Measurements from ENCODE around the gene TUT1.
"Not testable (repeated sequence)": the region's sequence is repeated elsewhere in the genome, so short reads cannot be mapped to it uniquely, and the experiment has no call there.

Gene TUT1

DNA sequence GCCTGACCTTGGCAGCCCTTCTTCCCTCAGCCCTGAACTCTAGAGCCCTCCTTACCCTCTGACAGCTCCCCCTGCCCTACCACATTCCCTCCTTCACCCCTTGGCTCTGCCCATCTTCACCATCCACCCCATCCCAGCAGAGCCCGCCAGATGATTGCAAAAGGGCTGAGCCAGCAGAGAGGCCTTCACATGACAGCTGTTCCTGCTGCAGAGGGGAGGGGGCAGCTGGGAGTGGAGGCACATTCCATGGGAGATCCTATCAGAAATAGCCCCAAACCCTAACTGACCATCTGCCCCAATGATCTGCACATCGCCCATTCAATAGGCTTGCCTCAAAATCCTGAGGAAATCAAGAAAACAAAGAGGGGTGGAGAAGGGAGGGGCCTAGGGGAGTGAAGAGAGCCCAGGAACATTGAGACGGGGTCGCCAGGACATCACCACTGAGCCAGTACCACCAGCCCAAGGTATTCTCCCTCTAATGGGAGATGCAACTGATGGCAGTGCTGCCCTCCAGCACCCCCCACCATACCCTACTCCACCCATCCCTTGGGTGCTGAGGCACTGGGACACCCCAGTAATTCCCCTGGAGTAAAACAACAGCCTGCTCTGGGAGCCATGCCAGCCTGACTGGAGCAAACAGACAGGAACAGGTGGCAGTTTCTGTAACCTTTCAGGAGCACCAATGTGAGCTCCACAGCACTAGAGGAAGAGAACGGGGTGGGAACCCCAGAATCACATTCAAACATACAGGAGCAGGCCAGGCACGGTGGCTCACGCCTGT is 36.7 kb downstream of the TUT1 start:
- no peak for DNase-seq

DNA sequence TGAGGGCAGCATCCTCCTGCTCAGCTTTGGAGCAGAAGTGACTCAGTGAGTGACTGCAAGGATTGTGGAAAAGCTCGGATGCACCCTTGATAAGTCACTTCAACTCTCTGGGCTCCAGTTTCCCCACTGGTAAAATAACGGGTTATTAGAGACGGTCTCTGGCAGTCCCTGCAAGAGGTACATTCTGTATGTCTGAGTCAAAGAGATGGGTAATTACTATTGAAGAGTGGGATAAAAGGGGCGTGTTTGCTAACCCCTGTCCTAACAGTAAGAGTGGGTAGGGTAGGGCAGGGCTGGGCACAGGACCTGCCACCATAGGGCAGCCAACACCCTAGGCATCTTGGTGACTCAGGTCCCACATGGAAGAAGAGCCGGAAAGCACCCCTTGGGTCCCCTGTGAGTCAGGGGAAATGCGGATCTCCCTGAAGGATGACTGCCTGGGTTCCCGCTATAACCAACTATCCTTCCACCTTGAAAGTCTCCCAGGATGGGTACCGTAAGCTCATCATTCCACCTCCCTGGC is 37.4 kb downstream of the TUT1 start:
- DNase-seq, result no peak

- DNase-seq, result peak; percentile 66
Measured at GRCh38 chr11:62553080-62553838, 38.1 kb downstream of the TUT1 start.

DNA sequence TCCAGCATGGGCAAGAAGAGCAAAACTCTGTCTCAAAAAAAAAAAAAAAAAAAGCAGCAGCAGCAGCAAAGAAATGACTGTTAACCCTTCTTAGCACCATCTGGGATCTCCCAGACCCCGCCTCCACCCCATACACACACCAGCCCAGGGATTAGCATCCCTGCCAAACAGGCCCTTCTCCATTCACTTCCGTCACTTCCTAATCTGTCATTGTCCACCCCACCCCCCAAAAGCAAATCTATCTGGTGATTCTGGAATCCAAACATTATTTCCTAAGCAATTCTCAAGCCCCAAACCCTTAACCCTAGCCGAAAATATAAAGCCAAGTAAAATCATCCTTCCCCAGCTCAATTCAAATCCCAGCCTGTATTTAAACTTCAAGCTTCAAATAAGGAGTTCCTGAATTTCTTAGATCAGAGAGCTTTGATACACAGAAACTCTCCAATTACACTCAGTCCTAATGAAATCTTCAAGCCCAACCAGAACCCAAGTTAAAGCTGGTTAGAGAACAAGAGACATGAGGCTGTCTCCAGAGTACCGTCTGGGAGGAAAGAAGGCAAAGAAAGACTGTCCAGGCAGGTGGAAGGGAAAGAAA is 38.7 kb downstream of the TUT1 start:
- no peak for DNase-seq

GRCh38 chr11:62550478-62550877 is 40.8 kb downstream of the TUT1 start:
- not testable (repeated sequence) for DNase-seq

GRCh38 chr11:62548545-62549335 is 42.6 kb downstream of the TUT1 start:
- DNase-seq, result no peak

GRCh38 chr11:62547691-62548281 is 43.5 kb downstream of the TUT1 start:
- DNase-seq, result no peak

DNA sequence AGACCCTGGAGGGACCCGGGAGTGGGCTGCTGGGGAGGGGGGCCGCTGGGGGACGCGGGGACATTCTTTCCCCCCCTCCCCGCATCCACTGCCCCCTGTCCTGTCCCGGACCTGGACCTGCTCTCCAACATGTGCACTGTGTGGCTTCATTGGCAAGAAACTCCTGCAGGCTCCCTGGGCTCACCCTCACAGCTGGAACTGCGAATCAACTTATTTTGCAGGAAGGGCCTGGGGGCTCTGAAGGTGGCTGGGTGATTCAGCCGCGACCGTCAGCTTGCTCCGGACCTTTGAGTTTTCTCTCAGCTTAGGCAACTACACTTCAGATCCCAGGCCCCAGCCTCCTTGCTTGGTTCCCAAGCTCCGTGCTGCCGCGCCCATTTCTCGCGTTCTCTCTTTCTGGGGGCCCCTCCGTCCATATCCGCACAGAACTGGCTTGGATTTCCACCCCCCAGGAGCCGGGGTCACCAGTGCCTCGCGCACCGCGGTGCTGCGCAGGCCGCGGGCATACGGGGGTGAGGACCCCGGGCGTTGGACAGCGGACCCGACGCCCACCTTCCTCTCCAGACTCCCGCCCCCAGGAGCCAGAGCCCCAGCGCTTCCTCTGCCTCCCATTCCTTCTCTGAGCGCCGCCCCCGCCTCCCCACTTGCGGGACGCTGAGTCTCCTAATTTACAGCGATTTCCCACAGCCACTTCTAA is 44.2 kb downstream of the TUT1 start:
- no peak for DNase-seq

- peak; percentile 85 for DNase-seq
Measured at GRCh38 chr11:62546244-62546928, 44.9 kb downstream of the TUT1 start, which contains the start of gene AHNAK. TSS of gene AHNAK (minus strand) at chr11:62546806. CDS start at chr11:62536098, 10,708 bp downstream.

DNA sequence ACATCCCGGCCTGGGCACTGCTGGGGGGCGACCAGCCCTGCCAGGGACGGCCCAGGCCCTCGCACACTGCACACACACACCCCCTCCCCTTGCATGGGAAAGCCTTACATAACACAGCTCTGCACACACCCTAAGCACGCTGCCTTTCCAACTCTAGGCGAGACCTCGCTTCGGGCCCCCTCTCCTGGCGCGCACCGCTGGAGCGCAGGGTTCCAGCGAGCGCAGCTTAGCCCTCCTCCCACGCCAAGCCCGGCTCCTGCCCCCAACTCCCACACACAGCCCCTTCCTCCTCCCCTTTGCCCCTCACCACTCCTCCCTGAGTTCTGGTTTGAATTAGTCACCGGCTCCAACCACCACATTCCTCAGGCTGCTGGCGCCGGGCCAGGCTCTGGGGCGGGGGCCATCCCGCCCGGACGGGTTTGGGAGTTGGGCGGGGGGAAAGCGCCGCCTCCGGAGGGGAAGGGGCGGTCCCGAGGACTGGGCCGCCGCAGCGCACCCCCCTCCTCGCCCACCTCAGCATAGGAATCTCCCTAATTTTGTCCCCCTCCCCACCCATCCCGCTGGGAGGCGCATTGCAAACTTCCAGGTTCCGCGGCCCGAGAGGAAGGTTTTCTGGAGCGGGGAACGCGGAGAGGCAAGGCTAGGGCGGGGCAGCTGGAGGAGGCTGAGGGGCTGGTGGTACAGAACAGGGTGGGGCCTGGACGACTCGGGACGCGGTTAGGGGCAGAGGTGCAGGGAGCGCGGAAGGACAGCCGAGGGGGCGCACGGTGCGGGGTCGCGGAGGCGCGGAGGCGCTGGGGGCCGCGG is 45.7 kb downstream of the TUT1 start:
- DNase-seq, result peak; percentile 73

DNA sequence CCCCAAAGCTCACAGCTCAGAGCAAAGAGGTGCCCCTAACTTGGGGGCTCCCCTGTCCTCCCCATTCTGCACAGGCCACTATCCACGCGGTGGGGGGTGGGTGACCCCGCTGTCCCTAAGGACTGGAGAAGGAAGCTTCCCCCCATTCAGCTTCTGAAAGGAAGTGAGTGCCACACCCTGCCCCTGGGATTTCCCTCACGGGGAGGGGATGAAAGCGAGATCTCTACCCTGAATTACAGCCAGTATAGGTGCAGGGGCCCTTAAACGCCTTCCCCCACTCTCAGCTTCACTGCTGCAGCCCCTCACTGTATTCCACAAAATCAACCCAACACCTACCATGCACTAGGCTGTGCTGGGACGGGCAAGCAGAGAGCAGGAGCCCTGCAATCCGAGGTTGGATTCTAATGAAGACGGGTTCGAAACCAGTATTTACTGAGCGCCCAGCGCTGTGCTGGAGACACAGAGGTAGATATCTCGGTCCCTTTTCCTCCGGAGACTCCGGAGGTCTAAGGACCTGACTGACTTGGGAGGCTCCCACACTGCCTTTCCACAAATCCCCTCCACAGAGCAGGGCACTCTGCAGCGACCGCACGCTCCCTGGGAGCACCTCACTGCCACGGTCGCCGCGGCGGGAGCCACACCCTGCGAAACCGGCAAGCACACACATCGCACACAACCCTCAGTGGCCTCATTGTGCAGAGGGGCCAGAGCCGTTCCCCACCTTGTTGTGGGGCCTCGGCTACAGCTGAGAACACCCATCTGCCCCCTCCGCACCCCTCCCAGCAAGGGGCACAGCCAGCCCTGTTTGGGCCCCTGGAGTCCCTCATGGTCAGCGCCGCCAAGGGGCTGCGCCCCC is 46.5 kb downstream of the TUT1 start:
- DNase-seq, result peak; percentile 68

- no peak for DNase-seq
Measured at GRCh38 chr11:62543680-62544444, 47.5 kb downstream of the TUT1 start.

DNA sequence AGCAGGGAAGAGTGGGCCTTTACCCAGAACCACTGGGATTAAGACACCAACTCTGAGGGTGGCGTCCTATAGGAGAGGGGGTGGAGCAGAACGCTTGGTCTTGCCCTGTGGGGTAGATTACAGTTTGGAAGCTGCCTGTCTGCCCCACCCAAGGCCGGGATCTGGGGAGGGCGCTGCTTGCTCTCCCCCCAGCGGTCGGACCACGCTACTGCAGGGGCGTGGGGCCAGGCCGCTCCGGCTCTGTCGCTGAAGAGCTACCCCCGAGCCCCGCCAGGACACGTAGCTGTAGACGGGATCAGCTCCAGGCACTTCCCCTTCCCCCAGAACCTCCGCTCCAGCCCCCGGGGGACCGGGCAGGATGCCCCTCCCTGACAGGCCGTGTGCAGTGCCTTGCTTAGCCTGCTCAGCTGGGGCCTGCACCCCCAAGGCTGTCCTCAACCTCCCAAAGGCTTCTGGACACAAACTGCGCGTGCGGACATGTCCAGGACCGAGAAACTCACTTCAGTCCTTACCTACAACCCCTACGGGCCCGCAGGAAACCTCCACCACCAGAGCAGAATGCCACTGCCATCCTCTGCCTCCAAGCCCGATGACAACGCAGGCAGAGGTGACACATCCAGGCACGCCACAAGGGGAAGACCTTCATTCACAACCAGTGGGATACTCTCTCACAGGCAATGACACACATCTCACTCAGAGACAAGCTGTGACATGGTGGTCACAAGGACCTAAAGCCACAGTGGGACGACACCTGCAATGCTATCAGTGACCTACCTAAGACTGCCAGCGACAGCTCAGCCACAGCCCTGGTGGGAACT is 48.4 kb downstream of the TUT1 start:
- peak; percentile 92 for DNase-seq

DNA sequence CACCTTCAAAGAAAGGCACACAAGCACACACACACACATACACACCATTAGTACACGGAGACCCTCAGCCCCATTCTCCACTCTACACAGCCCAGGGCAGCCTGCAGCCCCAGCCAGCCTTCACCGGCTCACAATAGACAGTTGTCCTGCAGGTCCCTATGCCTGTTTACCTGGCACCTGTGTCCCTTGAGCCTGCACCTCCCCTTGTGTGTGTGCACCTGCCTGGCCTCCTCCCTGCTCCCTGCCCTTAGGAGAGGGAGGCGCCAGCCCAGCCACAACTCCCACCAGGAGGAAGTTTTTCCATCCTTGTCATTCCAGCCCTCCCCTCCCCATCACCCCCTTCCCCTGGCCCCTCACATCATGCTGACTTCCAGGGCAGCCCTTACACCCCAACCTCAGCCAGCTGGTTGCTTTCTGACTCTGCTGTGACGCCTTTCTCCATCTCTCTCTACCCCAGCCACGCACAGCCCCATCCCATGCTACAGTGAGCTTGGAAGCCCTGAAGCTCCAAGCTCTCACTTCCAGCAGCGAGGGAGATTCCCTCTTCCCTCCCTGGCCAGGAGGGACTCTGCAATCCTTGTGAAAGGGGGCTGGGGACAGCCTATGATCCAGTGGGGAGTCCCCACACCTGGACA is 49.1 kb downstream of the TUT1 start:
- DNase-seq, result no peak

- peak; percentile 69 for DNase-seq
Measured at GRCh38 chr11:62540804-62541701, 50.3 kb downstream of the TUT1 start.
